ENCODE results near the gene SLX4.

DNA sequence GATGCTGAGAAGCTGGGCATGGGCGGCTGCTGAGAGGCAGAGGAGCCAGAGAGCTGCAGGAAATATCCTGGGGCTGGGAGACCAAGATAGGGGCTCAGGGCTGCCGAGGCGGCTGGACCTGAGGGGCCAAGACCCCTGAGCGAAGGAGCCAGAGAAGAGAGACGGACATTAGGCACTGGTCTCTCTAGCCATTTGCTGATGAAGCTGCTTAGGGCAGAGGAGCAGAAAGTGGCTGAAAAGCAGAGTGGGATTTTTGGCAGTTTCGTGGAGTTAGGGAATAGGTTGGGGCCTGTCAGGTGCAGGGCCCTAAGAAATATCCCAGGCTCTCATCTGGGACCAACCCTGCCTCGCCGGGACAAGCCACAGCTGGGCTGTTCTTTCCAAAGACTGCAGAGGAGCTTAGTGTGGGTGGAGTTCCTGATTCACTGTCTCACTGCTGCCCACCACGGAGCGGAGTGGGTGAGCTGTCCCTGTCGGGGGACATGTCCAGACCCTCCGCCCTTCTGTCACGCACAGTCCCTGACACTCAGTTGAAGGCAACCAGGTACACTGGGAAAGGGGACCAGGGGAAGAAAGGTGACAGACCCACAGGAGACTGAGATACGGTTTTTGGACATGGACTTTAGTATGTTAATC, 31.8 kb upstream of the SLX4 start:
- TF ChIP-seq CTCF (IDR thresholded peaks at IDR 0.05) (no peak), POLR2A (IDR thresholded peaks at IDR 0.05) (no peak)

All from lower leg skin (tissue), 3 donors.